ENCODE measurements around the gene SLC7A5.

GRCh38 chr16:87891764-87892163 is 22.5 kb upstream of the SLC7A5 start:
- no peak for TF ChIP-seq POLR2A (IDR thresholded peaks at IDR 0.05)
- TF ChIP-seq, protein P1, sequence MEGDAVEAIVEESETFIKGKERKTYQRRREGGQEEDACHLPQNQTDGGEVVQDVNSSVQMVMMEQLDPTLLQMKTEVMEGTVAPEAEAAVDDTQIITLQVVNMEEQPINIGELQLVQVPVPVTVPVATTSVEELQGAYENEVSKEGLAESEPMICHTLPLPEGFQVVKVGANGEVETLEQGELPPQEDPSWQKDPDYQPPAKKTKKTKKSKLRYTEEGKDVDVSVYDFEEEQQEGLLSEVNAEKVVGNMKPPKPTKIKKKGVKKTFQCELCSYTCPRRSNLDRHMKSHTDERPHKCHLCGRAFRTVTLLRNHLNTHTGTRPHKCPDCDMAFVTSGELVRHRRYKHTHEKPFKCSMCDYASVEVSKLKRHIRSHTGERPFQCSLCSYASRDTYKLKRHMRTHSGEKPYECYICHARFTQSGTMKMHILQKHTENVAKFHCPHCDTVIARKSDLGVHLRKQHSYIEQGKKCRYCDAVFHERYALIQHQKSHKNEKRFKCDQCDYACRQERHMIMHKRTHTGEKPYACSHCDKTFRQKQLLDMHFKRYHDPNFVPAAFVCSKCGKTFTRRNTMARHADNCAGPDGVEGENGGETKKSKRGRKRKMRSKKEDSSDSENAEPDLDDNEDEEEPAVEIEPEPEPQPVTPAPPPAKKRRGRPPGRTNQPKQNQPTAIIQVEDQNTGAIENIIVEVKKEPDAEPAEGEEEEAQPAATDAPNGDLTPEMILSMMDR (IDR thresholded peaks at IDR 0.05 in 4 of 5, conservative IDR thresholded peaks at IDR 0.05 in 1 of 5) = no peak
